T-helper 22 cell (primary cell): Measurements from ENCODE around the gene MAP3K5.
"Not testable (repeated sequence)": the region's sequence is repeated elsewhere in the genome, so short reads cannot be mapped to it uniquely, and the experiment has no call there.

ENCODE experiments used
- DNase-seq: peaks from one replicate; pipeline ENCODE4 v3.0.0-alpha.2; 2020; ENCODE audit warnings: low read depth

The MAP3K5 gene

GRCh38 chr6:136721467-136721866 lies 70.8 kb downstream of the MAP3K5 start:
- no peak for DNase-seq

- no peak for DNase-seq
Measured at GRCh38 chr6:136720045-136720770, 72.1 kb downstream of the MAP3K5 start.

GRCh38 chr6:136719280-136720044 lies 72.8 kb downstream of the MAP3K5 start:
- no peak for DNase-seq

GRCh38 chr6:136718476-136718875 lies 73.8 kb downstream of the MAP3K5 start:
- DNase-seq, result no peak

- no peak for DNase-seq
Measured at GRCh38 chr6:136717716-136717990, 74.6 kb downstream of the MAP3K5 start.

- no peak for DNase-seq
Measured at GRCh38 chr6:136716917-136717715, 75.2 kb downstream of the MAP3K5 start.

GRCh38 chr6:136712642-136713041 lies 79.6 kb downstream of the MAP3K5 start:
- DNase-seq, result not testable (repeated sequence)

GRCh38 chr6:136711644-136712043 lies 80.6 kb downstream of the MAP3K5 start:
- DNase-seq, result no peak

GRCh38 chr6:136710877-136711552 lies 81.3 kb downstream of the MAP3K5 start:
- no peak for DNase-seq

- no peak for DNase-seq
Measured at GRCh38 chr6:136709429-136709828, 82.8 kb downstream of the MAP3K5 start.

- no peak for DNase-seq
Measured at GRCh38 chr6:136706430-136706829, 85.8 kb downstream of the MAP3K5 start.

- DNase-seq, result no peak
Measured at GRCh38 chr6:136703331-136703865, 88.9 kb downstream of the MAP3K5 start.

- DNase-seq, result no peak
Measured at GRCh38 chr6:136701045-136701444, 91.2 kb downstream of the MAP3K5 start.

GRCh38 chr6:136699358-136699757 lies 92.9 kb downstream of the MAP3K5 start:
- no peak for DNase-seq

GRCh38 chr6:136696783-136697364 lies 95.4 kb downstream of the MAP3K5 start:
- DNase-seq, result no peak

GRCh38 chr6:136696238-136696637 lies 96.0 kb downstream of the MAP3K5 start:
- no peak for DNase-seq

- no peak for DNase-seq
Measured at GRCh38 chr6:136695412-136695811, 96.9 kb downstream of the MAP3K5 start.

GRCh38 chr6:136693090-136693489 lies 99.2 kb downstream of the MAP3K5 start:
- DNase-seq, result no peak

- not testable (repeated sequence) for DNase-seq
Measured at GRCh38 chr6:136687894-136688293, 104.4 kb downstream of the MAP3K5 start.

- no peak for DNase-seq
Measured at GRCh38 chr6:136685540-136686108, 106.7 kb downstream of the MAP3K5 start.

GRCh38 chr6:136684466-136684865 lies 107.8 kb downstream of the MAP3K5 start:
- no peak for DNase-seq
